Mononuclear cell (primary cell): ENCODE data around the gene KBTBD6. TPM values are rescaled to one million over a fixed set of nuclear protein-coding genes. Genes with fewer than 3 reads are reported as not detected.
"Not testable (repeated sequence)": the region's sequence is repeated elsewhere in the genome, so short reads cannot be mapped to it uniquely, and the experiment has no call there.

Source experiments
- H3K27me3 ChIP-seq: 2 replicates; pipeline ENCODE4 v1.6.0; 2011; ENCODE audit warnings: low read length, control low read depth; ENCODE audit not compliant: insufficient read depth
- H3K4me1 ChIP-seq: 2 replicates; pipeline ENCODE4 v1.5.1; 2011; ENCODE audit warnings: mild to moderate bottlenecking, low read length, control low read depth; ENCODE audit not compliant: insufficient read depth
- H3K4me3 ChIP-seq: 2 replicates; pipeline ENCODE4 v1.5.1; 2011; ENCODE audit warnings: mild to moderate bottlenecking, low read length, moderate library complexity
- H3K9me3 ChIP-seq: 2 replicates; pipeline ENCODE4 v1.5.1; 2011; ENCODE audit warnings: low read depth, mild to moderate bottlenecking, control low read depth, low read length
- total RNA-seq: library from RNA; depleted of rRNA; stranded (reverse); fragments of >200 nt; gene quantifications from one replicate; pipeline ENCODE4 v1.2.3, GENCODE V29; 2012

KBTBD6 gene
- total RNA-seq: 4.2 TPM

DNA sequence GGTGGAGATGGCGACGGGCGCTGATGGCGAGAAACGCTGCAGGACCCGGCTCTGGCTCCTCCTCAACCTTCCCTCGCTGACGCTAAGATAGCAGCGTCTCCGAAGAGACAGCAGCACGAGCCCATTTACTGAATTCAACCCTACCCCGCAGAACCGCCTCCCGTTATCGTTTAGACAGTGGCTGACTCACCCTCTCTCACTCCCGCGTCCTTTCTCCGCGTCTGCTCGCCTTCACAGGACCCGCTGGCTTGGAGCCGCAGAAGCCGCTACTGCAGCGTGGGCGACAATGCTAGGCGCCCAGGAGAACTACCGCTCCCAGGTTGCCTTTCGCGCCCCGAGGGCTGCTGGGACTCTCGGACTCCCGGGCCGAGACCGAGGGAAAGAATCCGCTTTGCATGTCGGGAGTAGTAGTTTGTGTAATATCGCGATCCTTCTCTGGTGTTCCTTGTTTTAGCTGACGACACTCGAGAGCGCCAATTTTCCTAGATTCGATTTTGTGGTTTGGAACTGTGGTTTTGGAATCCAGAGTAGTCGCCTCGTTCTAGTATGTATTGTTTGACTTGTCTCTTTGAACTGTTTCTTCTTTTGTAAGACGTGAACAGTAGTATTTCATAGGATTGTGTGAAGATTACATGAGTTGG lies at the start of gene KBTBD6:
Gene KBTBD6, minus strand, starts transcription at position 291 of the 641 bp plus-strand sequence. CDS start 291 bp downstream, outside the sequence.
- no peaks in the 10 kb centered on the region for H3K27me3 ChIP-seq
- peak within 1 kb of the TSS; percentile 85 for H3K4me3 ChIP-seq
- no peaks in the 10 kb centered on the region for H3K9me3 ChIP-seq
- peaks cover 34% of the 10 kb centered on the region for H3K4me1 ChIP-seq

DNA sequence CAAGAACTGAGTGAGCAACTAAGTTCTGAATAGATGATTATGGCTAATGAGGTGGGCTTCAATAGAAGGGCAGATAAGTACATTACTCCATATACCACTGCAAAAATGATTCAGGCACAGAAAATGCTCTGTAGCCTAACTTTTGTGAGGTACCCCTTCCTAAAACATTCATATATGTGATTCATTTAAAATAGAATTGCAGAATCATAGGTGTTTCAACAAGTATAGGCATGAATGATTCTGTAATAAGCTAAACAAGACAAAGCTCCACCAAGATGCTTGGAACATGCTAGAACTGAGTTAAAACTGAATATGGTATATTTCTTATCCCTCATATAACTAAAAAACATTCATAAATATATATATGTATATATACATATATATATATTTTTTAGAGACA lies 49.6 kb upstream of the KBTBD6 start:
- Histone ChIP-seq H3K4me1 (peaks cover 4% of the 10 kb centered on the region), H3K4me3 (no peak overlapping the region), H3K27me3 (no peaks in the 10 kb centered on the region), H3K9me3 (no peaks in the 10 kb centered on the region)

- Histone ChIP-seq H3K9me3 (peaks cover 2% of the 10 kb centered on the region), H3K4me3 (no peak overlapping the region), H3K4me1 (peaks cover 7% of the 10 kb centered on the region), H3K27me3 (no peaks in the 10 kb centered on the region)
Observed at GRCh38 chr13:41179593-41180250, 47.1 kb upstream of the KBTBD6 start.

DNA sequence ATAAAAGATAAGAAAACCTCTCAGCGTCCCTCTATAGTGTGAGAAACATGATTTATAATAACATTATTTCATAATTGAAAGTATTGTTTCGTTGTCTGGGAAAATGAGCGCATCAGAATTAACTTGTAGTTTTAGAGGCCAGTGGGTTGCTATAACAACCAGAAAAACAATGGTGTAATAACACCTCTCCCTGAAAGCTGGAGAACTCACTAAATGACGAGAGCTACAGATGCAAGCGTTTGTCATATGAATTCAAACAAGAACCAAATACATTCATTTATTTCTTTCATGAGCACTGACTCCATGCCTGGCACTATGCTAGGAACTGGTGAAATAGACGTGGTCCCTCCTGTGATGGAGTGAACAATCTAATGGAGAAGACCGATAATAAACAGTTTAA lies 45.4 kb upstream of the KBTBD6 start:
- H3K27me3 ChIP-seq: no peaks in the 10 kb centered on the region
- peaks cover 7% of the 10 kb centered on the region for H3K4me1 ChIP-seq
- peaks cover 6% of the 10 kb centered on the region for H3K9me3 ChIP-seq
- no peak overlapping the region for H3K4me3 ChIP-seq

GRCh38 chr13:41177616-41178015 lies 45.0 kb upstream of the KBTBD6 start:
- H3K9me3 ChIP-seq: peaks cover 6% of the 10 kb centered on the region
- no peak overlapping the region for H3K4me3 ChIP-seq
- peaks cover 7% of the 10 kb centered on the region for H3K4me1 ChIP-seq
- no peaks in the 10 kb centered on the region for H3K27me3 ChIP-seq

GRCh38 chr13:41175576-41175975 lies 43.0 kb upstream of the KBTBD6 start:
- H3K9me3 ChIP-seq, H3K4me3 ChIP-seq, H3K27me3 ChIP-seq, H3K4me1 ChIP-seq: not testable (repeated sequence)

- Histone ChIP-seq H3K9me3 (no peaks in the 10 kb centered on the region), H3K4me1 (no peaks in the 10 kb centered on the region), H3K4me3 (no peak overlapping the region), H3K27me3 (no peaks in the 10 kb centered on the region)
Observed at GRCh38 chr13:41162151-41162550, 29.5 kb upstream of the KBTBD6 start.

DNA sequence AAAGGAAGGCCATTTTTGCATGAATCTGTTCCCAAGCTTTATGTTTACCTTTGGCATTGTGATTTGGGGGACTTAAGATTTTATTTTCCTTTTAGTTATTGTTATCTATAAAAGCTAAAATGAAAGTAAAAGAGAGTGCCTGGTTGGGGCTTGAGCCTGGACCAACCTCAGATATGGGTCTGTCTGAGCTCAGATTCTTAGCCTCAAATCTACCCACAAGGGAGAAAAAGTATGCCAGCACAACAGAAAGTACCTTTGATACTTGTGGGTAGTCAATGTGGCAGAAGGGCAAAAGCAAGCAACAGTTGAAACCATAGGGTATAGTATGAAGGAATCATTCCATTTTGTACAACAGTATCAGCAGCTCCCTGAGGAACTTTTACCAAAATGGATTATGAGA lies 26.6 kb upstream of the KBTBD6 start:
- Histone ChIP-seq H3K4me1 (no peaks in the 10 kb centered on the region), H3K4me3 (no peak overlapping the region), H3K9me3 (no peaks in the 10 kb centered on the region), H3K27me3 (no peaks in the 10 kb centered on the region)

DNA sequence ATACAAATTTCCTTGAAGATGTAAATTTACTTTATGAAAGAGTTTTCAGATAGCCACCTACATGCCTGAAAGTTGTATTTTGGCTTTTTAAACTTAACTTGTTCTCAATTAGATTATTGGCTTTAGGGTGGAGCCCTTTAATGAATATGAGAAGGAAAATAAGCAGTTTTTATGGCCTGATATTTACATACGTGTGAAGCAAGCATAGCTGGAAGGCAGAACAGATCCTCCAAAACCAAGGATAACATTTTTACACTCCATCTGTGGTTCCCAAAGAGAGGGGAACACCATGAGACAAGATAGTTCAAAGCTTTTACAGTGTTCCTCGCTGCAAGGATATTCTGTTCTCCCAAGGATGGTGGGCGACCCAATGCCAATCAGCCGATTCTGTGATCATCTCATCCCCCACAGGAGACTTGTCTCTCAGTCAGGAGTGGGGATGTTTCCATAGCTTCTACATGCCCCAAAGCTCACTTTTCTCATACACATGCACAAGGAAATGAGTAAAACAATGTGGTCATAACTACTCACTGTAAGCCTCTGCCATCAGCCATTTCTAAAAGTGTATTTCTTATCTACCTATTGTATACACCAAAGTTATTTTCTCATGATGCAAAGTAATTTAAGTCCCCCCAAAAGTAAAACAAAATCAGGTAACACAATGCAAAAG lies 24.6 kb upstream of the KBTBD6 start:
- H3K27me3 ChIP-seq: no peaks in the 10 kb centered on the region
- no peak overlapping the region for H3K4me3 ChIP-seq
- H3K4me1 ChIP-seq: no peaks in the 10 kb centered on the region

GRCh38 chr13:41156620-41157019 lies 24.0 kb upstream of the KBTBD6 start:
- Histone ChIP-seq H3K4me3 (no peak overlapping the region), H3K4me1 (no peaks in the 10 kb centered on the region), H3K9me3 (peaks cover 11% of the 10 kb centered on the region), H3K27me3 (no peaks in the 10 kb centered on the region)

More for the DNA sequence above, 24.6 kb upstream of the KBTBD6 start:
- H3K9me3 ChIP-seq: peaks cover 5% of the 10 kb centered on the region

- Histone ChIP-seq H3K4me1 (no peaks in the 10 kb centered on the region), H3K9me3 (peaks cover 36% of the 10 kb centered on the region), H3K27me3 (no peaks in the 10 kb centered on the region), H3K4me3 (no peak overlapping the region)
Observed at GRCh38 chr13:41154042-41154441, 21.4 kb upstream of the KBTBD6 start.

- H3K4me3 ChIP-seq: no peak overlapping the region
- peaks cover 54% of the 10 kb centered on the region for H3K9me3 ChIP-seq
- no peaks in the 10 kb centered on the region for H3K4me1 ChIP-seq
- no peaks in the 10 kb centered on the region for H3K27me3 ChIP-seq
Observed at GRCh38 chr13:41152005-41152404, 19.4 kb upstream of the KBTBD6 start.

GRCh38 chr13:41150058-41150457 lies 17.5 kb upstream of the KBTBD6 start:
- Histone ChIP-seq H3K9me3 (peaks cover 54% of the 10 kb centered on the region), H3K4me1 (no peaks in the 10 kb centered on the region), H3K4me3 (no peak overlapping the region), H3K27me3 (no peaks in the 10 kb centered on the region)

- Histone ChIP-seq H3K9me3 (peaks cover 54% of the 10 kb centered on the region), H3K4me3 (no peak overlapping the region), H3K4me1 (no peaks in the 10 kb centered on the region), H3K27me3 (no peaks in the 10 kb centered on the region)
Observed at GRCh38 chr13:41148419-41149283, 16.0 kb upstream of the KBTBD6 start.
